HUES6 (cell line): ENCODE data around the gene RSU1.

ENCODE experiments used
- H3K27ac ChIP-seq: 2 replicates; pipeline ENCODE4 v1.7.0; 2013; ENCODE audit warnings: low read depth, mild to moderate bottlenecking, low read length, inconsistent platforms
- H3K27me3 ChIP-seq: 2 replicates; pipeline ENCODE4 v1.6.1; 2013; ENCODE audit warnings: low read length; ENCODE audit not compliant: control insufficient read depth, insufficient read depth
- H3K36me3 ChIP-seq: 2 replicates; pipeline ENCODE4 v1.6.1; 2013; ENCODE audit warnings: low read length; ENCODE audit not compliant: control insufficient read depth, insufficient read depth
- H3K4me1 ChIP-seq: 2 replicates; pipeline ENCODE4 v1.6.1; 2013; ENCODE audit warnings: low read length; ENCODE audit not compliant: control insufficient read depth, insufficient read depth
- H3K4me3 ChIP-seq: 2 replicates; pipeline ENCODE4 v1.5.1; 2013; ENCODE audit warnings: low read depth, low read length
- H3K9ac ChIP-seq: one replicate; pipeline ENCODE4 v1.6.1; 2013; ENCODE audit warnings: mild to moderate bottlenecking, low read length
- H3K9me3 ChIP-seq: 2 replicates; pipeline ENCODE4 v1.6.1; 2013; ENCODE audit warnings: low read depth, low read length; ENCODE audit not compliant: control insufficient read depth, insufficient read depth

The RSU1 gene

GRCh38 chr10:16606923-16607322, 210.3 kb downstream of the RSU1 start:
- no peak overlapping the region for H3K27ac ChIP-seq
- H3K9me3 ChIP-seq = no peaks in the 10 kb centered on the region

DNA sequence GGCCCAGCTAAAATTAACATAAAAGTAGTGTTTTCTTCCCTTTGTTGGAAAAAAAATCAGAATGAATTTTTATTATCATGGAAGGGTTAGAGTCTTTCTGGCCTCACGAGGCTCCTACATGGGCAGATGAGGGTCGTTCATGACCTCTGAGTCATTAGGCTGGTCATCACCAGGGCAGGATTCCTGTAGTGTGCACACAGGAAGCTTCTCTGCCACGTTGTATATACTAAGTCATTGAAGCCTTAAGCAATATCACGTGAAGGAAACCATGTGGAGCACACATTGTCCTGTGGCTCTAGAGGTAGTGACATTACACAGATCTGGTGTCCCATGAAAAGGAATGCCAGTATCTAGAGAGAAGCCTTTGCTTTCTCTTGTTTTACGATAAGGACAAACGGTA, 210.8 kb downstream of the RSU1 start:
- Histone ChIP-seq H3K36me3 (no peaks in the 10 kb centered on the region), H3K27me3 (no peaks in the 10 kb centered on the region), H3K9ac (no peak overlapping the region)

More at GRCh38 chr10:16606923-16607322, 210.3 kb downstream of the RSU1 start:
- no peak overlapping the region for H3K9ac ChIP-seq
- no peak overlapping the region for H3K4me3 ChIP-seq
- H3K36me3 ChIP-seq = no peaks in the 10 kb centered on the region
- no peaks in the 10 kb centered on the region for H3K27me3 ChIP-seq
- no peaks in the 10 kb centered on the region for H3K4me1 ChIP-seq

DNA sequence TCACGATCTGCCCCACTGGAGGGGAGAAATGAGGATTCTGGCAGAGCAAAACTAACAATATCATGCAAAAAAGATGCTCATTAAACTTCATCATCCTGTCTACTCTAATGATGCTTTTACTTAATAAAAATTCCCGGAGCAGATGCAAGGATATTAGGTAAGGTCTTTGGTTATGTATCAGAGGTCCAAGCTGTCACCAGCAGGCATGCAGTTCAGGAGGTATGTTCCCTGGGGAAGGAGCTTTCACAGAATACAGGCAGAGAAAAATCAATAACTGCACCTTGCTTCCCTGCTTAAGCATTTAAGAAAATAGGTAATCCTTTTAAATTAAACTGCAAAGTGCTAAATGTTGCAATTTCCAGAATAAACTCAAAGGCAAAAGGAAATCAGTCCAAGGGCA, 213.9 kb downstream of the RSU1 start:
- Histone ChIP-seq H3K4me3 (no peak overlapping the region), H3K9me3 (no peaks in the 10 kb centered on the region), H3K9ac (no peak overlapping the region), H3K36me3 (no peaks in the 10 kb centered on the region), H3K27me3 (no peaks in the 10 kb centered on the region), H3K4me1 (no peaks in the 10 kb centered on the region), H3K27ac (no peak overlapping the region)

More for the DNA sequence above, 210.8 kb downstream of the RSU1 start:
- Histone ChIP-seq H3K4me3 (no peak overlapping the region), H3K27ac (no peak overlapping the region), H3K9me3 (no peaks in the 10 kb centered on the region), H3K4me1 (no peaks in the 10 kb centered on the region)

DNA sequence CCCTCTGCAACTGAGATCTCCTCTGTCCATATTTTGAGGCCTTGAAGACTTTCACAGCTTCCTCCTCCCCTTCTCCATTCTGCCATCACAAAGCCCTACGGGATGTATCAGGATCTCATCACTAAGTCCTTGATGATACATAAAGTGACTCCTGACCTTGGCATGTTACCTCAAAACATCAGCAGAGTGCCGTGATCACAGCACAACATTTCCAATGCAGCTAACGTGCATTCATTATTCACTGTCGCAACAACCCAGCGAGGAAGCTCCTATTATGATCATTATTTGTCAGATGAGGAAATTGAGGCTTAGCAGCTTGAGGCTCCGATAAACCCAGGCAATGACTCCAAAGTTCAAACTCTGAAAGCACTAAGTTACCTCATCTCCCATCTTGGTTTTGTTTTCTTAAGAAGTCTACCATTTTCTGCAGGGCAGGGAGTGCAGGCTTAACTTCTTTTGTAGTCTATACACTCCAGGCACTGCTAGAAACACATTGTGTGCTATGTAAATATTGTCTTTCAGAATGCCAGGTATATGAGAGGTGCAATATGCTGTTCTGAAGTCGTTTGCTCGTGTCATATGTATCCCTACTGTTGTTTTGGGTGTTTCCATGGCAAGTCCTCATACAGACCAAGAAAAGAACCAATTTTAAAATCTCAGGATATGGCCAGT, 215.0 kb downstream of the RSU1 start:
- no peak overlapping the region for H3K9ac ChIP-seq
- H3K4me3 ChIP-seq = no peak overlapping the region
- H3K27me3 ChIP-seq = no peaks in the 10 kb centered on the region
- no peak overlapping the region for H3K27ac ChIP-seq
- no peaks in the 10 kb centered on the region for H3K9me3 ChIP-seq
- H3K4me1 ChIP-seq = peaks cover 4% of the 10 kb centered on the region
- no peaks in the 10 kb centered on the region for H3K36me3 ChIP-seq

DNA sequence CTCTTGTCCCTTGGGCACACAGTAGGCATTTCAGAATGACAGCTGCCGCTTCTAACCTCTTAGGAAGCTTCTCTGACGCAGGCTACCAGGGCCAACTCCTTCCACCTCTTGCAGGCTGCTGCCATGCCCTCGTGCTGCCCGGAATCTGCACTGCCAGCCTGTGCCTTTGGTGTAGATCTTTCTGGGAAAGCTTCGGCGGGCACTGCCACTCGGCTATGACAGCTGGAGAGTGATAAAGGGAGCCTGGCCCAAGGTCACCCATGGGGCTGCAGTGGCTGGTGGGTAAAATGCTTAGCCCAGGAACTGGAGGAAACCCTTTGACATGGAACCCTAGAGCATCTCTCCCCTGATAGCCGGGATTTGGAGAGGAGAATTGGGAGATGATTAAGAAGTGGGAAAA, 217.6 kb downstream of the RSU1 start:
- no peak overlapping the region for H3K9ac ChIP-seq
- no peaks in the 10 kb centered on the region for H3K27me3 ChIP-seq
- H3K27ac ChIP-seq = no peak overlapping the region
- H3K36me3 ChIP-seq = no peaks in the 10 kb centered on the region
- no peaks in the 10 kb centered on the region for H3K9me3 ChIP-seq
- H3K4me1 ChIP-seq = peaks cover 8% of the 10 kb centered on the region
- no peak overlapping the region for H3K4me3 ChIP-seq

DNA sequence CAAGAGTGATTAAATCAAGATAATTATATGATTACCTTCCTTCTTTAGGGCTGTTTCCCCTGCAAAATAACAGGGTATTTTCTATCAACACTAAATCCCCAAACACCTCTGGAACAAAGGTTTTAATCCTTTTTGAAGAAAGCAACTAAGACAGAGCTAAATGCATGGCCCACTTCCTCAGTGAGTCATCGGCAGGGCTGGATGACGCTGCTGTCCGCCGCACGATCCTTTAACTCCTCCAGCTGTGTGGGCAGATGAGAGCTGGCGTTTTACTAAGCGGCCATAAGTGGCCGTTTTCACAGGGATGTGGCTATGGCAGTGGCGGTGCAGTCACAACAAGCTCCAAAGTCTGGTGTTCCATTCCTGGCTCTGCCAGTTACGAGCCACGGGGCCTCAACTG, 219.6 kb downstream of the RSU1 start:
- H3K9me3 ChIP-seq = no peaks in the 10 kb centered on the region
- no peaks in the 10 kb centered on the region for H3K27me3 ChIP-seq
- no peak overlapping the region for H3K9ac ChIP-seq
- no peak overlapping the region for H3K4me3 ChIP-seq
- H3K36me3 ChIP-seq = no peaks in the 10 kb centered on the region
- H3K27ac ChIP-seq = no peak overlapping the region
- peaks cover 17% of the 10 kb centered on the region for H3K4me1 ChIP-seq

- H3K27ac ChIP-seq = no peak overlapping the region
These were observed 224.8 kb downstream of the RSU1 start for GRCh38 chr10:16592378-16592777.

DNA sequence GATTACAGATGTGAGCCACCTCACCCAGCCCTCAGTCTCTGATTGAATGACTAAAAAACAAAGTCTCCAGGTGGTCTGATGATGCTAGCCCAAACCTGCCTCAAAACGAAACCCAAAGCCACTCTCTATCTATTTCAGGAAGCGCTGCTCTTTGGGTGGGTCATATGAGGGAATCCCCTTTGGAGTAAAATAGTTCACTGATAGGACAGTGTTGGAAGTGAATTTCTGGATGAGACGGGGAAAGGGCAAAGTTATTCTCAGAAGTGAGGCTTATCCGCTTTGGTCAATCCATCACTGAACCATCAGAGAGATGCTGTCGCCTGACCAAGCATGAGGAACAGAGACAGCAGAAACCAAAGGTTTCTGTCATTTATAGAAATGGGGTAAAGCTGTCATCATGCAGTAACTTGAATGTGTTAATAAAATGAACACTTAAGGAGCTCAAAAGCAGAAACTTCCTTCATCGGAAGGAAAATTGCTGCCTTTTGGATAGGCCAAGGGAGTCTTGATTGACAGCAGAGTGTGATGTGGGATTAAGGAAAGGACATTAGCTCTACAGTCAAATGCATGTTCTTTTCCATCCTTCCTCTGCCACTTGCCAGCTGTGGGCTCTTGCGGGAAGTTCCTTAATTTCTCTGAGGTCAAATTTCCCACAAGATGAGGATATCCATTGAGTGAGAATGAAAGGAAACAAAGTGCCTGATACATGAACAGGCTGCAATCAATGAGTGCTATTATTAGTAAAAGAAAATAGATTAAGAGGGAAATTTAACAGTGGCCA, 230.7 kb downstream of the RSU1 start:
- H3K36me3 ChIP-seq = no peaks in the 10 kb centered on the region
- H3K9me3 ChIP-seq = no peaks in the 10 kb centered on the region
- H3K4me3 ChIP-seq = no peak overlapping the region
- H3K4me1 ChIP-seq = no peaks in the 10 kb centered on the region
- H3K27ac ChIP-seq = no peak overlapping the region
- H3K9ac ChIP-seq = no peak overlapping the region
- no peaks in the 10 kb centered on the region for H3K27me3 ChIP-seq

More at GRCh38 chr10:16592378-16592777, 224.8 kb downstream of the RSU1 start:
- peaks cover 3% of the 10 kb centered on the region; the same call in 1 of the 2 replicates for H3K36me3 ChIP-seq
- no peak overlapping the region for H3K4me3 ChIP-seq
- no peaks in the 10 kb centered on the region for H3K9me3 ChIP-seq
- no peaks in the 10 kb centered on the region for H3K27me3 ChIP-seq
- no peak overlapping the region for H3K9ac ChIP-seq
- H3K4me1 ChIP-seq = peaks cover 15% of the 10 kb centered on the region

DNA sequence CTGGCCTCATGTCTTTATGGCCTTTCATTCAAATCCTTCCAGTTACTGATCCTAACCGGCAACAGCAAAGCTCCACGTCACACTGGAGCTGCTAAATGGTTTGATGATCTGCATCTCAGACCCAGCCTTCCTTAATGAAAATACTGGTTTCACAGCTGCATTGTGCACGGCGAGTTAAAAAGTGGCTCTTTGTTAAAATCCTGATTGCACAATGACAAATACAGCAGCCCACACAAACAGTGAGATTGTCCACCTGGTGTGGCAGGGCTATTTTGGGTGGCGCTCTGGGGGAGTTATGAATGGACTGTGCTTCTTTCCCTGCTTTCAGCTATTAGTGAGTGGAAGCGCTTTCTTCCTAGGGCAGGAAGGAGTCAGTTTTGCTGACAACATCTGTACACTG, 232.1 kb downstream of the RSU1 start:
- Histone ChIP-seq H3K36me3 (no peaks in the 10 kb centered on the region), H3K4me3 (no peak overlapping the region), H3K9me3 (no peaks in the 10 kb centered on the region), H3K9ac (no peak overlapping the region), H3K27ac (no peak overlapping the region), H3K27me3 (no peaks in the 10 kb centered on the region), H3K4me1 (no peaks in the 10 kb centered on the region)

GRCh38 chr10:16583382-16583781, 233.8 kb downstream of the RSU1 start:
- no peak overlapping the region for H3K4me3 ChIP-seq
- no peaks in the 10 kb centered on the region for H3K9me3 ChIP-seq
- H3K27ac ChIP-seq = no peak overlapping the region
- H3K36me3 ChIP-seq = no peaks in the 10 kb centered on the region
- H3K9ac ChIP-seq = no peak overlapping the region
- no peaks in the 10 kb centered on the region for H3K4me1 ChIP-seq
- no peaks in the 10 kb centered on the region; the same call in 1 of the 2 replicates for H3K27me3 ChIP-seq

DNA sequence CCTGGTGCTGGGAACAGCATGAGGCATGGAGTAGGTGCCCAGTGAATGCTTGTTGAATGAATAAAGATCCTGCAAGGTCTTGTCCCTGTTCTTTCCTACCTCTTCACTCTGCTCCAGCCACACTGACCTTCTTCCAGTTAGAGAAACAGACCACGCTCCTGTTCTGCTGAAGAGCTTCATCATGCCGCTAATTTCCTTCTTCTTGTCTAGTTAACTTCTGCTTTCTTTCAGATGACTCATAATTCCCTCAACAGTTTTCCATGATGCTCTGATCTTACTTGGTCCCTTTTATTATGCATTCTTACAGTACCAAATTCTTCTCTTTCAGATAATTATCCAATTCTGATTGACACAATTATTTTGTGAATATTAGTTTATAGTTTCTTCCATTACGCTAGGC, 236.0 kb downstream of the RSU1 start:
- Histone ChIP-seq H3K36me3 (no peaks in the 10 kb centered on the region), H3K9ac (no peak overlapping the region), H3K9me3 (no peaks in the 10 kb centered on the region), H3K27ac (no peak overlapping the region), H3K4me3 (no peak overlapping the region), H3K4me1 (no peaks in the 10 kb centered on the region), H3K27me3 (no peaks in the 10 kb centered on the region; the same call in 1 of the 2 replicates)
